ENCODE results near the gene PTPRD.

GRCh38 chr9:8268216-8268878 is 2344.5 kb downstream of the PTPRD start:
- TF ChIP-seq CTCF (IDR thresholded peaks at IDR 0.05; ENCODE audit: low read depth, low read length, poor library complexity, severe bottlenecking) (no peak), EZH2phosphoT487 (IDR thresholded peaks at IDR 0.05; ENCODE audit: borderline replicate concordance, low read length) (no peak)

Measured in DOHH2 (cell line).